Neuronal stem cell (in vitro differentiated cells): ENCODE results near the gene NFIX.

Experiments used
- DNase-seq: peaks from one replicate; pipeline ENCODE4 v3.0.0-alpha.2; 2013; ENCODE audit warnings: low spot score
- H2AFZ ChIP-seq: one replicate; pipeline ENCODE4 v1.6.1; 2013; ENCODE audit warnings: mild to moderate bottlenecking, low read length, inconsistent platforms
- H2AK5ac ChIP-seq: 2 replicates; pipeline ENCODE4 v1.6.1; 2013; ENCODE audit warnings: low read depth, mild to moderate bottlenecking, inconsistent platforms, low read length, moderate library complexity, mixed read lengths
- H2BK120ac ChIP-seq: 2 replicates; pipeline ENCODE4 v1.6.1; 2013; ENCODE audit warnings: low read depth, mild to moderate bottlenecking, inconsistent platforms, low read length, moderate library complexity, mixed read lengths
- H2BK12ac ChIP-seq: one replicate; pipeline ENCODE4 v1.6.1; 2013; ENCODE audit warnings: low read length, inconsistent platforms
- H2BK15ac ChIP-seq: 2 replicates; pipeline ENCODE4 v1.6.1; 2013; ENCODE audit warnings: mild to moderate bottlenecking, low read length, inconsistent platforms, mixed read lengths
- H2BK5ac ChIP-seq: one replicate; pipeline ENCODE4 v1.6.1; 2013; ENCODE audit warnings: inconsistent platforms, mild to moderate bottlenecking, low read length, moderate library complexity
- H3K14ac ChIP-seq: one replicate; pipeline ENCODE4 v1.6.1; 2013; ENCODE audit warnings: low read length, inconsistent platforms
- H3K18ac ChIP-seq: 2 replicates; pipeline ENCODE4 v1.6.1; 2013; ENCODE audit warnings: low read length, inconsistent platforms
- H3K23ac ChIP-seq: 2 replicates; pipeline ENCODE4 v1.6.1; 2013; ENCODE audit warnings: low read depth, mild to moderate bottlenecking, mixed read lengths, low read length, inconsistent platforms; ENCODE audit not compliant: poor library complexity
- H3K27ac ChIP-seq: replicated peaks from 3 replicates; pipeline ENCODE4 v1.5.1; 2013; ENCODE audit warnings: low read length, inconsistent platforms
- H3K27me3 ChIP-seq, 3 experiments: 2 replicates each; pipeline ENCODE4 v1.6.1; 2013; ENCODE audit warnings: low read length in 3 of 3, mild to moderate bottlenecking in 2 of 3, inconsistent platforms in 1 of 3, low read depth in 1 of 3, mixed read lengths in 1 of 3, moderate library complexity in 1 of 3; ENCODE audit not compliant: control insufficient read depth in 3 of 3, insufficient read depth in 3 of 3
- H3K36me3 ChIP-seq, 2 donors: replicated peaks in 1 of 2; 2 replicates each; pipeline ENCODE4 v1.6.1; 2013; ENCODE audit warnings: low read length in 2 of 2; ENCODE audit not compliant: control insufficient read depth in 2 of 2, insufficient read depth in 2 of 2
- H3K4ac ChIP-seq: 2 replicates; pipeline ENCODE4 v1.6.1; 2013; ENCODE audit warnings: inconsistent platforms, mild to moderate bottlenecking, low read length, moderate library complexity
- H3K4me1 ChIP-seq, 2 donors: 1 replicate in 1 of 2; 2 replicates in 1 of 2; pipeline ENCODE4 v1.6.1; 2013; ENCODE audit warnings: low read length in 2 of 2, low read depth in 1 of 2; ENCODE audit not compliant: control insufficient read depth in 2 of 2, insufficient read depth in 1 of 2
- H3K4me2 ChIP-seq: one replicate; pipeline ENCODE4 v1.6.1; 2013; ENCODE audit warnings: mild to moderate bottlenecking, low read length, inconsistent platforms; ENCODE audit not compliant: insufficient read depth, poor library complexity, severe bottlenecking
- H3K4me3 ChIP-seq, 2 donors: 2 replicates each; pipeline ENCODE4 v1.5.1; 2013; ENCODE audit warnings: low read length in 2 of 2, mild to moderate bottlenecking in 2 of 2, inconsistent platforms in 1 of 2, moderate library complexity in 1 of 2
- H3K79me1 ChIP-seq: one replicate; pipeline ENCODE4 v1.6.1; 2013; ENCODE audit warnings: low read depth, mild to moderate bottlenecking, inconsistent platforms, low read length, moderate library complexity
- H3K9ac ChIP-seq: one replicate; pipeline ENCODE4 v1.6.1; 2013; ENCODE audit warnings: mild to moderate bottlenecking, low read depth, low read length, inconsistent platforms; ENCODE audit not compliant: poor library complexity
- H3K9me3 ChIP-seq, 2 donors: replicated peaks in 1 of 2; 2 replicates each; pipeline versions ENCODE3 to v1.6.1; 2013; ENCODE audit warnings: low read length in 2 of 2, mild to moderate bottlenecking in 2 of 2, inconsistent platforms in 1 of 2, low read depth in 1 of 2, mixed read lengths in 1 of 2, moderate library complexity in 1 of 2; ENCODE audit not compliant: control insufficient read depth in 2 of 2, insufficient read depth in 1 of 2
- H4K8ac ChIP-seq: one replicate; pipeline ENCODE4 v1.6.1; 2013; ENCODE audit warnings: low read depth, mild to moderate bottlenecking, inconsistent platforms, low read length, moderate library complexity
- H4K91ac ChIP-seq: one replicate; pipeline ENCODE4 v1.6.1; 2013; ENCODE audit warnings: low read length, low read depth, mild to moderate bottlenecking, inconsistent platforms; ENCODE audit not compliant: poor library complexity
- WGBS, 2 donors: extraction: QIAGEN DNeasy Blood & Tissue Kit; methylation state at CpG; one replicate each; pipeline ENCODE4 v1.1.7; 2013; ENCODE audit warnings: missing lambda C conversion rate in 2 of 2, mixed read lengths in 1 of 2; ENCODE audit not compliant: insufficient read length in 2 of 2, insufficient replicate concordance in 1 of 2; ENCODE audit errors: extremely low coverage in 2 of 2; 5-methylcytosine and 5-hydroxymethylcytosine counted together

Gene NFIX

GRCh38 chr19:13134626-13135025 lies 139.4 kb downstream of the NFIX start:
- H2BK15ac ChIP-seq, result no peak overlapping the region
- H3K36me3 ChIP-seq, result peaks cover 47 to 74% of the 10 kb centered on the region in 2 donors

GRCh38 chr19:13135068-13136062 lies 140.1 kb downstream of the NFIX start:
- no peak overlapping the region for H3K14ac ChIP-seq
- WGBS, 2 donors, result no CpG with 5 or more reads among the region's 60 CpGs
- H4K91ac ChIP-seq, result no peak overlapping the region
- peak overlapping the region in 1 of 2 donors; percentile 30 for H3K4me3 ChIP-seq
- H3K9me3 ChIP-seq, result no peaks in the 10 kb centered on the region
- H2BK15ac ChIP-seq, result no peak overlapping the region
- H3K9ac ChIP-seq, result peak overlapping the region; percentile 38
- H2BK12ac ChIP-seq, result no peak overlapping the region
- peaks cover 37% of the 10 kb centered on the region for H3K79me1 ChIP-seq
- no peak overlapping the region for H2BK120ac ChIP-seq
- no peak overlapping the region for H3K27ac ChIP-seq
- H2BK5ac ChIP-seq, result no peak overlapping the region
- H4K8ac ChIP-seq, result no peak overlapping the region
- no peaks in the 10 kb centered on the region for H3K27me3 ChIP-seq
- H3K23ac ChIP-seq, result peak overlapping the region; percentile 25
- H3K18ac ChIP-seq, result no peak overlapping the region
- no peaks in the 10 kb centered on the region for H3K4me1 ChIP-seq
- no peak overlapping the region for H2AFZ ChIP-seq
- peaks cover 47 to 69% of the 10 kb centered on the region in 2 donors for H3K36me3 ChIP-seq
- H3K4ac ChIP-seq, result no peak overlapping the region
- no peak overlapping the region for H2AK5ac ChIP-seq
- no peak for DNase-seq
- no peak overlapping the region for H3K4me2 ChIP-seq

More at GRCh38 chr19:13134626-13135025, 139.4 kb downstream of the NFIX start:
- Histone ChIP-seq H3K4me1 (no peaks in the 10 kb centered on the region), H3K27ac (no peak overlapping the region), H3K18ac (no peak overlapping the region), H3K4me2 (no peak overlapping the region), H2BK5ac (no peak overlapping the region), H4K8ac (no peak overlapping the region), H3K9ac (no peak overlapping the region), H3K79me1 (peaks cover 37% of the 10 kb centered on the region), H3K9me3 (no peaks in the 10 kb centered on the region), H3K23ac (no peak overlapping the region), H2BK120ac (no peak overlapping the region), H3K4ac (no peak overlapping the region), H4K91ac (no peak overlapping the region), H2BK12ac (no peak overlapping the region), H3K4me3 (no peak overlapping the region), H2AK5ac (no peak overlapping the region), H3K27me3 (no peaks in the 10 kb centered on the region), H3K14ac (no peak overlapping the region), H2AFZ (no peak overlapping the region)
- no peak for DNase-seq
- no CpG with 5 or more reads among the region's 3 CpGs for WGBS, 2 donors

- peaks cover 27% of the 10 kb centered on the region for H3K79me1 ChIP-seq
- H3K4me3 ChIP-seq, result no peak overlapping the region
- H3K27ac ChIP-seq, result no peak overlapping the region
- no peak overlapping the region for H3K18ac ChIP-seq
- H2AFZ ChIP-seq, result no peak overlapping the region
- no peak overlapping the region for H3K14ac ChIP-seq
- H3K27me3 ChIP-seq, result no peaks in the 10 kb centered on the region
- no peak overlapping the region for H3K4ac ChIP-seq
- H3K9me3 ChIP-seq, result no peaks in the 10 kb centered on the region
- H4K91ac ChIP-seq, result no peak overlapping the region
- no peak for DNase-seq
- H2AK5ac ChIP-seq, result no peak overlapping the region
- no peak overlapping the region for H2BK15ac ChIP-seq
- no CpG with 5 or more reads among the region's 28 CpGs for WGBS, 2 donors
- no peak overlapping the region for H2BK12ac ChIP-seq
- H4K8ac ChIP-seq, result no peak overlapping the region
- H2BK5ac ChIP-seq, result no peak overlapping the region
- H3K23ac ChIP-seq, result no peak overlapping the region
- no peak overlapping the region for H3K4me2 ChIP-seq
- peaks cover 45 to 74% of the 10 kb centered on the region in 2 donors for H3K36me3 ChIP-seq
- no peaks in the 10 kb centered on the region for H3K4me1 ChIP-seq
- no peak overlapping the region for H3K9ac ChIP-seq
- H2BK120ac ChIP-seq, result no peak overlapping the region
These were observed 142.1 kb downstream of the NFIX start for GRCh38 chr19:13137290-13137794.
